Gastroesophageal sphincter (tissue), 4 donors: ENCODE results near the gene CCL17. TPM values are rescaled to one million over a fixed set of nuclear protein-coding genes. Genes with fewer than 3 reads are reported as not detected.

ENCODE experiments used
- ATAC-seq: fragments of 150-250 bp; one replicate; pipeline ENCODE4 v1.9.1; 2016; ENCODE audit warnings: mild to moderate bottlenecking, moderate library complexity
- H3K27ac ChIP-seq, 4 donors: fragments of 200-600 bp; sonication (generic) in 3 of 4; 1 replicate in 3 of 4; 2 replicates in 1 of 4; pipeline ENCODE4 v1.5.1; 2016 to 2019
- H3K27me3 ChIP-seq: fragments of 200-600 bp; sonication (generic); one replicate; pipeline ENCODE4 v1.5.1; 2019
- H3K36me3 ChIP-seq, 2 donors: fragments of 200-600 bp; sonication (generic); one replicate each; pipeline ENCODE4 v1.5.1; 2019; ENCODE audit warnings: control low read depth in 1 of 2
- H3K4me1 ChIP-seq, 3 donors: fragments of 200-600 bp; sonication (generic); 1 replicate in 2 of 3; 2 replicates in 1 of 3; pipeline ENCODE4 v1.5.1; 2016 to 2019; ENCODE audit warnings: control low read depth in 2 of 3
- H3K4me3 ChIP-seq, 2 donors: fragments of 200-600 bp; sonication (generic); one replicate each; pipeline ENCODE4 v1.5.1; 2019; ENCODE audit warnings: mild to moderate bottlenecking in 1 of 2, moderate library complexity in 1 of 2
- H3K9me3 ChIP-seq, 3 donors: fragments of 200-600 bp; sonication (generic); one replicate each; pipeline ENCODE4 v1.5.1; 2017 to 2019; ENCODE audit warnings: control low read depth in 2 of 3
- CTCF ChIP-seq, 4 experiments: fragments of 200-600 bp in 2 of 4; fragments of 450-650 bp in 2 of 4; sonication (generic) in 1 of 4; IDR thresholded peaks; one replicate each; pipeline ENCODE4 v1.5.1; 2017 to 2019; ENCODE audit warnings: antibody characterized with exemption in 4 of 4, mild to moderate bottlenecking in 2 of 4, moderate library complexity in 2 of 4
- EP300 ChIP-seq: sonication (generic); formaldehyde crosslinking; IDR thresholded peaks from one replicate; pipeline ENCODE4 v1.6.1; 2017; ENCODE audit warnings: antibody characterized with exemption, mild to moderate bottlenecking
- POLR2A ChIP-seq, 2 donors: fragments of 450-650 bp; IDR thresholded peaks; one replicate each; pipeline ENCODE4 v1.6.1; 2017; ENCODE audit warnings: antibody characterized with exemption in 2 of 2, mild to moderate bottlenecking in 2 of 2, moderate library complexity in 1 of 2
- POLR2AphosphoS5 ChIP-seq: sonication (generic); formaldehyde crosslinking; IDR thresholded peaks from one replicate; pipeline ENCODE4 v1.6.1; 2017; ENCODE audit warnings: antibody characterized with exemption
- WGBS, 2 donors: methylation state at CpG; one replicate each; pipeline ENCODE4 v1.1.5; 2018; ENCODE audit warnings: low coverage in 1 of 2; 5-methylcytosine and 5-hydroxymethylcytosine counted together
- total RNA-seq, 4 donors: library from RNA; depleted of rRNA; stranded (reverse); fragments of >200 nt; gene quantifications; one replicate each; pipeline ENCODE4 v1.1.0, GENCODE V29; 2016

The CCL17 gene
- total RNA-seq, 4 donors from 2014 or later: not detected

- ATAC-seq: no peak
- no peaks in the 10 kb centered on the region for H3K27me3 ChIP-seq
- WGBS, 2 donors: 67 to 69% methylated on average over 5 to 7 of the region's 7 CpGs
- no peak for TF ChIP-seq POLR2AphosphoS5
- TF ChIP-seq CTCF (IDR thresholded peaks at IDR 0.05): no peak
- no peak for TF ChIP-seq EP300
- TF ChIP-seq POLR2A (IDR thresholded peaks at IDR 0.05): no peak
- H3K4me3 ChIP-seq: no peak overlapping the region
- H3K36me3 ChIP-seq: no peaks in the 10 kb centered on the region
- H3K27ac ChIP-seq: no peak overlapping the region
- H3K4me1 ChIP-seq: peaks cover 0 to 13% (median 5%) of the 10 kb centered on the region in 3 donors
- no peaks in the 10 kb centered on the region for H3K9me3 ChIP-seq
Measured at GRCh38 chr16:57367116-57367752, 37.3 kb upstream of the CCL17 start.

- no peak for ATAC-seq
- TF ChIP-seq CTCF (IDR thresholded peaks at IDR 0.05) (no peak), POLR2AphosphoS5 (no peak), EP300 (no peak), POLR2A (IDR thresholded peaks at IDR 0.05) (no peak)
- peak overlapping the region; percentile 88 to 97 (median 96) for H3K27ac ChIP-seq
- no peaks in the 10 kb centered on the region for H3K27me3 ChIP-seq
- H3K4me3 ChIP-seq: peak overlapping the region; percentile 61 to 73
- H3K4me1 ChIP-seq: peaks cover 0 to 57% (median 5%) of the 10 kb centered on the region in 3 donors
- H3K36me3 ChIP-seq: no peaks in the 10 kb centered on the region
- WGBS, 2 donors: 93 to 100% methylated on average over 1 to 2 of the region's 15 CpGs
- H3K9me3 ChIP-seq: no peaks in the 10 kb centered on the region
Measured at GRCh38 chr16:57371494-57372371, 32.8 kb upstream of the CCL17 start.

- Histone ChIP-seq H3K4me3 (peak within 1 kb of the TSS; percentile 61 to 73), H3K36me3 (no peaks in the 10 kb centered on the region), H3K27me3 (no peaks in the 10 kb centered on the region), H3K4me1 (peaks cover 0 to 65% (median 11%) of the 10 kb centered on the region in 3 donors), H3K27ac (peak within 1 kb of the TSS; percentile 88 to 97 (median 96)), H3K9me3 (no peaks in the 10 kb centered on the region)
- 0% methylated on average over 4 of the region's 23 CpGs; no CpG with 5 or more reads in 1 of the 2 donors for WGBS, 2 donors
- TF ChIP-seq EP300 (no peak), POLR2A (IDR thresholded peaks at IDR 0.05) (peak; percentile 75 to 77), CTCF (IDR thresholded peaks at IDR 0.05) (peak in 3 of 4 experiments; percentile 21 to 40 (median 30)), POLR2AphosphoS5 (peak; percentile 78)
- ATAC-seq: peak; percentile 91
Measured at GRCh38 chr16:57372372-57373116, 32.0 kb upstream of the CCL17 start, which contains the start of gene CX3CL1. TSS of gene CX3CL1 (plus strand) at chr16:57372490. CDS start at chr16:57372569, 79 bp downstream.

GRCh38 chr16:57373117-57373947, 31.2 kb upstream of the CCL17 start:
- TF ChIP-seq POLR2AphosphoS5: no peak
- no peak for TF ChIP-seq CTCF (IDR thresholded peaks at IDR 0.05)
- Histone ChIP-seq H3K36me3 (no peaks in the 10 kb centered on the region), H3K4me1 (peaks cover 0 to 73% (median 17%) of the 10 kb centered on the region in 3 donors), H3K27ac (peak overlapping the region; percentile 88 to 97 (median 96)), H3K9me3 (no peaks in the 10 kb centered on the region), H3K27me3 (no peaks in the 10 kb centered on the region), H3K4me3 (peak overlapping the region; percentile 61 to 73)
- 13 to 54% methylated on average over 2 to 4 of the region's 9 CpGs for WGBS, 2 donors
- ATAC-seq: no peak
